Measurements from ENCODE around the gene PDE4D.

DNA sequence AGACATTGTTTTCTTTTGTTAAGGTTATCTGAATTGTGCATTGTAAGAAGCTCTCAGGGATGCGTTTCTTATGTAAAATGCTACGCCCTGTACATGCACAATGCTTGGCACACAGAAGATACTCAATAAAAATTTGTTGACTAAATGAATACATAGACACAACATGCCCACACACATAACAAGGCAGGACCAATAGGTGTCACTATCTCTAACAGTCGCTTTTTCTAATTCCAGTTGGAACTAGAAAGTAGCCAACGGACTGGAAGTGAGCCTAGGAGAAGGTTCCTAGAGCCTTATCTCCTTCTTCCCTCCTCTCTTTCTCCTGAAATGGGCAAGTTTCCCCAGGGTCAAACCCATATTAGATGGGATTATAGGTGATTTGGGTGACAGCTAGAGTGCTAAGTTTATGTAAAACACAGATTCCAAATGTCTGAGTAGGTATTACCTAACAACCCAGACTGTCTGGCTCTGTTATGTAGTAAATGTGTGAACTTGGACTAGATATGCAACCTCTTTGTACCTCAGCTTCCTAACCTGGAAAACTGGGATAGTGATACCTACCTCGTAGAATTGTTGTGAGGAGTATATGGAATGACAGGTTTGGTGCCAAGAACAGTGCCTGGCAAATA lies 707.7 kb downstream of the PDE4D start:
- no peak for TF ChIP-seq POLR2AphosphoS2 (IDR thresholded peaks at IDR 0.05; ENCODE audit: low read depth, low read length)
- TF ChIP-seq, protein P1, sequence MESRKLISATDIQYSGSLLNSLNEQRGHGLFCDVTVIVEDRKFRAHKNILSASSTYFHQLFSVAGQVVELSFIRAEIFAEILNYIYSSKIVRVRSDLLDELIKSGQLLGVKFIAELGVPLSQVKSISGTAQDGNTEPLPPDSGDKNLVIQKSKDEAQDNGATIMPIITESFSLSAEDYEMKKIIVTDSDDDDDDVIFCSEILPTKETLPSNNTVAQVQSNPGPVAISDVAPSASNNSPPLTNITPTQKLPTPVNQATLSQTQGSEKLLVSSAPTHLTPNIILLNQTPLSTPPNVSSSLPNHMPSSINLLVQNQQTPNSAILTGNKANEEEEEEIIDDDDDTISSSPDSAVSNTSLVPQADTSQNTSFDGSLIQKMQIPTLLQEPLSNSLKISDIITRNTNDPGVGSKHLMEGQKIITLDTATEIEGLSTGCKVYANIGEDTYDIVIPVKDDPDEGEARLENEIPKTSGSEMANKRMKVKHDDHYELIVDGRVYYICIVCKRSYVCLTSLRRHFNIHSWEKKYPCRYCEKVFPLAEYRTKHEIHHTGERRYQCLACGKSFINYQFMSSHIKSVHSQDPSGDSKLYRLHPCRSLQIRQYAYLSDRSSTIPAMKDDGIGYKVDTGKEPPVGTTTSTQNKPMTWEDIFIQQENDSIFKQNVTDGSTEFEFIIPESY (IDR thresholded peaks at IDR 0.05), result no peak
- no peak for TF ChIP-seq CHD2 (IDR thresholded peaks at IDR 0.05; ENCODE audit: borderline replicate concordance, low read depth, low read length)
- TF ChIP-seq ATF7 (IDR thresholded peaks at IDR 0.05; ENCODE audit: low read depth), result no peak
- no peak for TF ChIP-seq YY1 (IDR thresholded peaks at IDR 0.05; ENCODE audit: low read depth, low read length)
- TF ChIP-seq CREB1 (IDR thresholded peaks at IDR 0.05; ENCODE audit: low read depth), result no peak
- TF ChIP-seq, protein P2, sequence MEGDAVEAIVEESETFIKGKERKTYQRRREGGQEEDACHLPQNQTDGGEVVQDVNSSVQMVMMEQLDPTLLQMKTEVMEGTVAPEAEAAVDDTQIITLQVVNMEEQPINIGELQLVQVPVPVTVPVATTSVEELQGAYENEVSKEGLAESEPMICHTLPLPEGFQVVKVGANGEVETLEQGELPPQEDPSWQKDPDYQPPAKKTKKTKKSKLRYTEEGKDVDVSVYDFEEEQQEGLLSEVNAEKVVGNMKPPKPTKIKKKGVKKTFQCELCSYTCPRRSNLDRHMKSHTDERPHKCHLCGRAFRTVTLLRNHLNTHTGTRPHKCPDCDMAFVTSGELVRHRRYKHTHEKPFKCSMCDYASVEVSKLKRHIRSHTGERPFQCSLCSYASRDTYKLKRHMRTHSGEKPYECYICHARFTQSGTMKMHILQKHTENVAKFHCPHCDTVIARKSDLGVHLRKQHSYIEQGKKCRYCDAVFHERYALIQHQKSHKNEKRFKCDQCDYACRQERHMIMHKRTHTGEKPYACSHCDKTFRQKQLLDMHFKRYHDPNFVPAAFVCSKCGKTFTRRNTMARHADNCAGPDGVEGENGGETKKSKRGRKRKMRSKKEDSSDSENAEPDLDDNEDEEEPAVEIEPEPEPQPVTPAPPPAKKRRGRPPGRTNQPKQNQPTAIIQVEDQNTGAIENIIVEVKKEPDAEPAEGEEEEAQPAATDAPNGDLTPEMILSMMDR (IDR thresholded peaks at IDR 0.05 in 2 of 3, conservative IDR thresholded peaks at IDR 0.05 in 1 of 3; ENCODE audit: control insufficient read depth in 2 of 3, extremely low read depth in 1 of 3, insufficient read depth in 1 of 3, low read depth in 3 of 3, low read length in 3 of 3), result peak in 1 of 3 experiments; percentile 2; a peak in 1 of 6 replicates
- no peak for TF ChIP-seq EGR1 (IDR thresholded peaks at IDR 0.05; ENCODE audit: borderline replicate concordance in 1 of 2, low read depth in 2 of 2, low read length in 2 of 2)
- TF ChIP-seq DPF2 (IDR thresholded peaks at IDR 0.05), result no peak
- TF ChIP-seq TAF1 (IDR thresholded peaks at IDR 0.05; ENCODE audit: borderline replicate concordance, low read depth, low read length), result no peak
- no peak for TF ChIP-seq CEBPB (IDR thresholded peaks at IDR 0.05; ENCODE audit: borderline replicate concordance in 1 of 2, low read depth in 2 of 2, low read length in 2 of 2)
- TF ChIP-seq SMC3 (IDR thresholded peaks at IDR 0.05; ENCODE audit: borderline replicate concordance, low read length), result no peak
- no peak for TF ChIP-seq GABPA (IDR thresholded peaks at IDR 0.05; ENCODE audit: low read depth)
- no peak for TF ChIP-seq BRCA1 (IDR thresholded peaks at IDR 0.05; ENCODE audit: low read depth, low read length)

All from GM12878 (cell line).